ENCODE measurements around the gene MAP2K6. TPM values are rescaled to one million over a fixed set of nuclear protein-coding genes. Genes with fewer than 3 reads are reported as not detected.

Gene MAP2K6
- total RNA-seq: 4.7 TPM
- long read RNA-seq, full-length matches to known transcripts: 3 of 7 reads
- long read RNA-seq, partial matches to known transcripts: 0 of 7 reads
- long read RNA-seq, other reads (novel, unspliced or antisense): 4 of 7 reads

DNA sequence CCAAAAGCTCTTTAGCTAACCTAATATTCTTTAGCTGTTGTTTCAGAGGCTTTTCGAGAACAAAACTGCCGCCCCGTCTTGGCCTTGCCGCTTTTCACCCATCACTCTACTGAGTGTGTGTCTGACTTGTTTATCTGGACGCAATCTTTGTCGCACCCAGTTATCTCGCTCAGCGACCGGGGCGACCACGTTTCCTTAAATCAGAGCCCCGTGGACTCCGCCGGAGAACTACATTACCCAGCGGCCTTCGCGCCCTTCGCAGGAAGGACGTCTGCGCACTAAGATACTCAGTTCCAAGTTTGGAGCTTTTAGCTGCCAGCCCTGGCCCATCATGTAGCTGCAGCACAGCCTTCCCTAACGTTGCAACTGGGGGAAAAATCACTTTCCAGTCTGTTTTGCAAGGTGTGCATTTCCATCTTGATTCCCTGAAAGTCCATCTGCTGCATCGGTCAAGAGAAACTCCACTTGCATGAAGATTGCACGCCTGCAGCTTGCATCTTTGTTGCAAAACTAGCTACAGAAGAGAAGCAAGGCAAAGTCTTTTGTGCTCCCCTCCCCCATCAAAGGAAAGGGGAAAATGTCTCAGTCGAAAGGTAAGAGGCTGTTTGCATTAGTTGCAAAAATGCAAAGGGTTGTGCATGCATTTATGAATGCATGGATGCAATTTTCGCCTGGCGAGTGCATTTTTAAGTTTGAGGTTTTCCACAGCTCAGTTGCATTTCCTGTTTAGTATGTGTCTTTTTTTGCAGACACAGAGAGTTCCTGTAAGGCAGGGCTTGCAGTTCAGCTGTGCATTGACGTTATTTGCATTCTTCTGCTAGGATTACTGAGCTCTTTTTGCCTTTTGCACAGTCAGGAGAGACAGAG, at the start of gene MAP2K6:
MAP2K6 (plus strand) TSS at position 290 of the 867 bp plus-strand sequence; CDS start at position 578, 288 bp downstream.
- peak; percentile 90 for DNase-seq
- Histone ChIP-seq H3K9me3 (no peaks in the 10 kb centered on the region), H3K27me3 (no peaks in the 10 kb centered on the region), H3K4me3 (peak within 1 kb of the TSS; percentile 69), H3K27ac (peak within 1 kb of the TSS; percentile 31), H3K4me1 (peaks cover 27% of the 10 kb centered on the region), H3K36me3 (no peaks in the 10 kb centered on the region)
- TF ChIP-seq, protein P1, sequence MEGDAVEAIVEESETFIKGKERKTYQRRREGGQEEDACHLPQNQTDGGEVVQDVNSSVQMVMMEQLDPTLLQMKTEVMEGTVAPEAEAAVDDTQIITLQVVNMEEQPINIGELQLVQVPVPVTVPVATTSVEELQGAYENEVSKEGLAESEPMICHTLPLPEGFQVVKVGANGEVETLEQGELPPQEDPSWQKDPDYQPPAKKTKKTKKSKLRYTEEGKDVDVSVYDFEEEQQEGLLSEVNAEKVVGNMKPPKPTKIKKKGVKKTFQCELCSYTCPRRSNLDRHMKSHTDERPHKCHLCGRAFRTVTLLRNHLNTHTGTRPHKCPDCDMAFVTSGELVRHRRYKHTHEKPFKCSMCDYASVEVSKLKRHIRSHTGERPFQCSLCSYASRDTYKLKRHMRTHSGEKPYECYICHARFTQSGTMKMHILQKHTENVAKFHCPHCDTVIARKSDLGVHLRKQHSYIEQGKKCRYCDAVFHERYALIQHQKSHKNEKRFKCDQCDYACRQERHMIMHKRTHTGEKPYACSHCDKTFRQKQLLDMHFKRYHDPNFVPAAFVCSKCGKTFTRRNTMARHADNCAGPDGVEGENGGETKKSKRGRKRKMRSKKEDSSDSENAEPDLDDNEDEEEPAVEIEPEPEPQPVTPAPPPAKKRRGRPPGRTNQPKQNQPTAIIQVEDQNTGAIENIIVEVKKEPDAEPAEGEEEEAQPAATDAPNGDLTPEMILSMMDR (IDR thresholded peaks at IDR 0.05): no peak
- peak; percentile 98 for ATAC-seq
- intact Hi-C loops (cut with DNase I): no loop called here

- no peak for ATAC-seq
- no peak overlapping the region for H3K4me3 ChIP-seq
Measured at GRCh38 chr17:69367298-69367697, 47.2 kb upstream of the MAP2K6 start.

DNA sequence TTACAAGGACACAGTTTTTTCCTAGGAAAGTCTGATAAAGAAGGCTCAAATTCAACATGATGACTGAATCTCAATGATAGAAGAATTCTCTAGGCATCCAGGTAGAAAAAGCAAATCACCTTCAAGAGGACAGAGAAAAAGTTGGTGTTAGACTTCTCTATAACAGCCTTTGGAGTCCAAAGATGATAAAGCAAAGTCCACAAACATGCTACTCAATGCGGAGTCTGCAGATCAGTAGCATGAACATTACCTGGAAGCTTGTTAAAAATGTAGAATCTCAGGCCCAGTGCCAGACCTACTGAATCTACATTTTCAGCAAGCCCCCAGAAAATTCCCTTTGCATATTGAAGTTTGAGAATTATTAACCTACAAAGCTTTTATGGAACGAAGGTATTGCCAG, 41.4 kb upstream of the MAP2K6 start:
- no peaks in the 10 kb centered on the region for H3K36me3 ChIP-seq
- no peaks in the 10 kb centered on the region for H3K9me3 ChIP-seq
- no peak overlapping the region for H3K27ac ChIP-seq
- no peaks in the 10 kb centered on the region for H3K27me3 ChIP-seq
- intact Hi-C loops (cut with DNase I): no loop called here
- TF ChIP-seq, protein P1 (IDR thresholded peaks at IDR 0.05): no peak
- H3K4me1 ChIP-seq: no peaks in the 10 kb centered on the region
- no peak overlapping the region for H3K4me3 ChIP-seq
- ATAC-seq (no peak), DNase-seq (no peak)

More at GRCh38 chr17:69367298-69367697, 47.2 kb upstream of the MAP2K6 start:
- H3K27ac ChIP-seq: no peak overlapping the region
- TF ChIP-seq, protein P1 (IDR thresholded peaks at IDR 0.05): no peak
- DNase-seq: no peak
- H3K9me3 ChIP-seq: no peaks in the 10 kb centered on the region
- no peaks in the 10 kb centered on the region for H3K36me3 ChIP-seq
- intact Hi-C loops (cut with DNase I): no loop called here
- no peaks in the 10 kb centered on the region for H3K4me1 ChIP-seq
- no peaks in the 10 kb centered on the region for H3K27me3 ChIP-seq

DNA sequence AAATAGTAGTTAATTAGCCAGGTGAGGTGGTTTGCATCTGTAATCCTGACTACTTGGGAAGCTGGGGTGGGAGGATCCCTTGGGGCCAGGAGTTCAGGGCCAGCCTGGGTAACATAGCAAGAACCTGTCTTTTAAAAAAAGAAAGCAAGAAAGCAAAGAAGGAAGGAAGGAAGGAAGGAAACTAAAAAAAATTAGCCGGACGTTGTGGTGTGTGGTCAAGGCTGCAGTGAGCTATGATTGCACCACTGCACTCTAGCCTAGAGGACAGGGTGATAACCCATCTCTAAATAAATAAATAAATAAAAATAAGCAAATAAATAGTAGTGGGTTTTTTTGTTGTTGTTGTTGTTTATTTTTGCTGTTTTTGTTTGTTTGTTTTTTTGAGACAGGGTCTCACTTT, 39.3 kb upstream of the MAP2K6 start:
- intact Hi-C loops (cut with DNase I): no loop called here
- no peaks in the 10 kb centered on the region for H3K4me1 ChIP-seq
- TF ChIP-seq, protein P1 (IDR thresholded peaks at IDR 0.05): no peak

GRCh38 chr17:69388822-69389442, 25.6 kb upstream of the MAP2K6 start:
- no peak for ATAC-seq
- Histone ChIP-seq H3K9me3 (no peaks in the 10 kb centered on the region), H3K27me3 (peaks cover 12% of the 10 kb centered on the region), H3K4me3 (no peak overlapping the region), H3K27ac (no peak overlapping the region), H3K36me3 (no peaks in the 10 kb centered on the region), H3K4me1 (no peaks in the 10 kb centered on the region)
- no peak for DNase-seq
- TF ChIP-seq, protein P1 (IDR thresholded peaks at IDR 0.05): no peak
- intact Hi-C loops (cut with DNase I): no loop called here

More for the DNA sequence above, 39.3 kb upstream of the MAP2K6 start:
- no peak overlapping the region for H3K4me3 ChIP-seq
- no peaks in the 10 kb centered on the region for H3K9me3 ChIP-seq
- DNase-seq: no peak
- H3K27me3 ChIP-seq: no peaks in the 10 kb centered on the region
- no peak overlapping the region for H3K27ac ChIP-seq
- ATAC-seq: no peak
- no peaks in the 10 kb centered on the region for H3K36me3 ChIP-seq

Measured in upper lobe of right lung (tissue), 1 donor.